Spinal cord (tissue), 10 donors: Measurements from ENCODE around the gene MLXIPL. TPM values are rescaled to one million over a fixed set of nuclear protein-coding genes. Genes with fewer than 3 reads are reported as not detected.
"Not testable (repeated sequence)": the region's sequence is repeated elsewhere in the genome, so short reads cannot be mapped to it uniquely, and the experiment has no call there.

Experiments
- DNase-seq, 6 donors: peaks; one replicate each; pipeline versions ENCODE4 v3.0.0 to v3.0.0-alpha.2; 2013 to 2015; ENCODE audit warnings: low spot score in 6 of 6, low read depth in 4 of 6
- H3K27ac ChIP-seq: one replicate; pipeline ENCODE4 v1.5.1; 2013; ENCODE audit warnings: low read depth, low read length, control low read depth
- H3K27me3 ChIP-seq: one replicate; pipeline ENCODE4 v1.6.1; 2013; ENCODE audit warnings: low read length; ENCODE audit not compliant: control insufficient read depth, insufficient read depth
- H3K36me3 ChIP-seq: one replicate; pipeline ENCODE4 v1.6.1; 2013; ENCODE audit warnings: low read length; ENCODE audit not compliant: control insufficient read depth, insufficient read depth
- H3K4me1 ChIP-seq: one replicate; pipeline ENCODE4 v1.6.1; 2013; ENCODE audit warnings: low read length; ENCODE audit not compliant: control insufficient read depth, insufficient read depth
- H3K4me3 ChIP-seq: one replicate; pipeline ENCODE4 v1.5.1; 2013; ENCODE audit warnings: low read depth, low read length, control low read depth
- H3K9me3 ChIP-seq: one replicate; pipeline ENCODE4 v1.6.1; 2013; ENCODE audit warnings: low read length; ENCODE audit not compliant: control insufficient read depth, insufficient read depth
- WGBS: methylation state at CpG from one replicate; pipeline ENCODE4 v1.1.5; 2013; ENCODE audit warnings: missing lambda C conversion rate; ENCODE audit not compliant: insufficient coverage; 5-methylcytosine and 5-hydroxymethylcytosine counted together
- polyA plus RNA-seq, 2 donors: library from polyadenylated mRNA; unstranded; fragments of 120-200 nt; gene quantifications; one replicate each; pipeline ENCODE4 v1.2.1, GENCODE V29; 2013; ENCODE audit not compliant: insufficient read length in 2 of 2
- total RNA-seq, 2 donors: library from RNA; depleted of rRNA in 1 of 2; stranded (reverse); fragments of 120-200 nt in 1 of 2; fragments of >200 nt in 1 of 2; gene quantifications; one replicate each; pipeline versions ENCODE4 v1.2.3 to v1.2.4, GENCODE V29; 2013 to 2014
- donor health status: healthy.

MLXIPL gene
- total and polyA plus RNA-seq, 4 donors, result 0.55 to 4.4 (median 2.2) TPM

DNA sequence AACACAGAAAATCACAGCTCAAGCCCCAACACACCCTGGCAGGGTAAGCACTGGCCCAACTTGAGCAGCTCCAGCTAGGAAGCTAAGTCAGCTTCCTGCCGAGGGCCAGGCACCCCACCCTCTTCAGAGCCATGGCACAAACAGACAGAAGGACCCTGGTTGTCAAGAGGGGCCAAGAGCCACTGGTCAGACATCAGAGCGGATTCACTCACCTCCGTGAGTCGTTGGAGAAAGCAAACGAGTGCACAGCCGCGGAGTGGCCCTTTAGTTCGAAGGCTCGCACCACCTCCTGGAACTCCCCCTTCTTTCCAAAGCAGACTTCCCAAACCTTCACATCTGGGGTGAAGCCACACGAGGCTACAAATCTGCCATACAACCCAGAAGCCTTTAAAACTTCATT is 53.3 kb downstream of the MLXIPL start:
- Histone ChIP-seq H3K36me3 (peaks cover 62% of the 10 kb centered on the region), H3K9me3 (no peaks in the 10 kb centered on the region), H3K4me3 (no peak overlapping the region), H3K27me3 (no peaks in the 10 kb centered on the region), H3K27ac (no peak overlapping the region), H3K4me1 (no peaks in the 10 kb centered on the region)
- DNase-seq, result no peak
- WGBS, result 98% methylated on average over 9 of the region's 10 CpGs

- H3K27me3 ChIP-seq, result no peaks in the 10 kb centered on the region
- H3K4me1 ChIP-seq, result no peaks in the 10 kb centered on the region
- no peaks in the 10 kb centered on the region for H3K9me3 ChIP-seq
- WGBS, result 93% methylated on average over 21 of the region's 22 CpGs
- DNase-seq, result no peak
- peaks cover 60% of the 10 kb centered on the region for H3K36me3 ChIP-seq
- H3K4me3 ChIP-seq, result no peak overlapping the region
- H3K27ac ChIP-seq, result no peak overlapping the region
These were observed 53.8 kb downstream of the MLXIPL start for GRCh38 chr7:73570521-73570920.

DNA sequence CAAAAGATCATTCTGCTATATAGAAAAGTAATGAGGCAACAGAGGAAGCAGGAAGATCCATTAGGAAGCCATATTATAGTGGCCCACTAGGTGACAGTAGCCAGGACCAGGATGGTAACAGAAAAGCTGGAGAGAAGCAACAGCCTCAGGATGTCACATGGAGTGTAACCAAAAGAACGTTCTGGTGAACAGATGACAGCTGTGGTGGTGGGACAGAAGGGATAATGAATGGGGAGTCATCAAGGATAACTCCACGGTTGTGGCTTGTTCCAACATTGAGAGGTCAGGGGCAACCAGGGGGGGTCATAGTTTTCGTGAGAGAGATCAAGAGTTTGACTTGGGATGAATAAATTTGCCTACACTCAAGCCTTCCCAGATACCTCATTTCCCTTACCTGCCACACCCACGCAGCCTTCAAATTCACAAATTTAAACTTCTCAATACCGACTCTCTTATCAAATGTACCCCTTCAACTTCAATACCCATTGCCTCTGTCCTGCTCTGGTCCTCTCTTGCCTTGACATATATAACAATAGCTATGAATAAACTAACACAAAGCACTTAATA is 55.2 kb downstream of the MLXIPL start:
- 76% methylated on average over 4 of the region's 5 CpGs for whole genome bisulfite sequencing
- DNase-seq, result no peak
- H3K36me3 ChIP-seq, result peaks cover 51% of the 10 kb centered on the region
- no peaks in the 10 kb centered on the region for H3K9me3 ChIP-seq
- no peak overlapping the region for H3K27ac ChIP-seq
- no peaks in the 10 kb centered on the region for H3K27me3 ChIP-seq
- H3K4me3 ChIP-seq, result no peak overlapping the region
- H3K4me1 ChIP-seq, result no peaks in the 10 kb centered on the region

DNA sequence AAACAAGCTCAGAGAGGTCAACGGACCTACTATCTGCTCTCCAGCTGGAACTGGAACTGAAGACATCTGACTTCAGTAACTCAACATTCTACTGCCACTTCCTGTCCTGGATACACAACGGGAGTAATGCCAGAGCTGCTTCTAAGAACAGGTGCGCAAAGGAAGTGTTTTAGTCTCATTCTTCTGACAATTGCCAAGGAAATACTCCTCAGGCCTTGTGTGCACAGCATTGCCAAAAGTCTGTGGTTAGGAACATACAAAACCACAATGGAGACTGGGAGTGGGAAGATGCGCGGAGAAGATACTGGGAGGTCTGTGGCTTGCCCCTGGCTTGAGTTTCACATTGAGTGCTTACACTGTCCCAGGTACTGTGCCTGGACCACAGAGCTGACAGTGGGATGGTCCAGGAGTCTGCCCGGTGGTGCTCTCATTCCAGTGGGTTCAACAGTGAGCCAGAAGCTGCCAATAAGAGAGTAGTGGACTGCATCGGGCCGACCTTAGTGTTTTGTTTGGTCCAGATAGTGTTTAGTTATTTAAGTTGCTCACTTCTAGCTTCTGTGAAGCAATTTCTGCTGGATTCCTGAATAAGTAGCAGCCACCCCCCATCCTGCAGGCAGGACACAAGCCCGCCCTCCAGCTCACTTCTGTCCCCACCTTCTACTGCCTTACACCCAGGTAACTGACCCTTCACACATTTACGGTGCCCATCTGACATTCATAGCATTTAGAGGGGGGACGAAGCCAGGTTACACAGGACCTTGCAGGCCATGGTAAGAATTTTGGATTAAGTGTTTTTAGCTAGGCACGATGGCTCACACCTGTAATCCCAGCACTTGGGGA is 56.3 kb downstream of the MLXIPL start:
- Histone ChIP-seq H3K4me3 (no peak overlapping the region), H3K9me3 (no peaks in the 10 kb centered on the region), H3K27me3 (no peaks in the 10 kb centered on the region), H3K27ac (no peak overlapping the region), H3K4me1 (no peaks in the 10 kb centered on the region), H3K36me3 (peaks cover 41% of the 10 kb centered on the region)
- WGBS, result 88% methylated on average over 9 of the region's 12 CpGs
- no peak for DNase-seq

DNA sequence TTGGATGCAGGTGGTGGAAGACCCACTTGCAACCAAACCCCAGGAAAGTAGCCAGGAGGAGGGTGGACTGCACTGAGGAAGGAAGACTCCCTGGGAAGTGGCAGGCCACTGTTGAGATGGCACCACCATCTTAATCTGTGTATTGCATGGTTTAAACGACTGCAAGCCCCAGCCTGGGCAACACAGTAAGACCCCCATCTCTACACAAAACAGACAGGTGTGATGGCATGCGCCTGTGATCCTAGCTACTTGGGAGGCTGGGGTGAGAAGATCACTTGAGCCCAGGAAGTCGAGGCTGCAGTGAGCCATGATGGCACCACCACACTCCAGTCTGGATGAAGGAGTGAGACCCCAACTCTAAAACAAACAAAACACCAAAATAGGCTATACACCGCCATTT is 57.2 kb downstream of the MLXIPL start:
- peaks cover 31% of the 10 kb centered on the region for H3K36me3 ChIP-seq
- no peak for DNase-seq

DNA sequence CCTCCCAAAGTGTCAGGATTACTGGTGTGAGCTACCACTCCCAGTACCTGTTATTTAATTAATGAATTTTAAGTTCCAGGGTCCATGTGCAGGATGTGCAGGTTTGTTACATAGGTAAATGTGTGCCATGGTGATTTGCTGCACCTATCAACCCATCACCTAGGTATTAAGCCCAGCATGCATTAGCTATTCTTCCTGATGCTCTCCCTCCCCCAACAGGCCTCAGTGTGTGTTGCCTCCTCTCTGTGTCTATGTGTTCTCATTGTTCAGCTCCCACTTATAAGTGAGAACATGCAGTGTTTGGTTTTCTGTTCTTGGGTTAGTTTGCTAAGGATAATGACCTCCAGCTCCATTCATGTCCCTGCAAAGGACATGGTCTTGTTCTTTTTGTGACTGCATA is 57.9 kb downstream of the MLXIPL start:
- not testable (repeated sequence) for DNase-seq, H3K9me3 ChIP-seq, H3K27me3 ChIP-seq, H3K27ac ChIP-seq, H3K4me1 ChIP-seq, H3K4me3 ChIP-seq
- peaks cover 24% of the 10 kb centered on the region for H3K36me3 ChIP-seq

More for the DNA sequence above, 57.2 kb downstream of the MLXIPL start:
- Histone ChIP-seq H3K27me3 (no peaks in the 10 kb centered on the region), H3K9me3 (no peaks in the 10 kb centered on the region), H3K4me3 (no peak overlapping the region), H3K27ac (no peak overlapping the region), H3K4me1 (no peaks in the 10 kb centered on the region)
- WGBS, result no CpG with 5 or more reads among the region's 4 CpGs

GRCh38 chr7:73565675-73566340 is 58.5 kb downstream of the MLXIPL start:
- no peaks in the 10 kb centered on the region for H3K9me3 ChIP-seq
- H3K36me3 ChIP-seq, result peaks cover 18% of the 10 kb centered on the region
- WGBS, result 80% methylated on average over 1 of the region's 7 CpGs
- H3K27ac ChIP-seq, result no peak overlapping the region
- H3K4me3 ChIP-seq, result no peak overlapping the region
- DNase-seq, result no peak
- H3K27me3 ChIP-seq, result no peaks in the 10 kb centered on the region
- H3K4me1 ChIP-seq, result no peaks in the 10 kb centered on the region

DNA sequence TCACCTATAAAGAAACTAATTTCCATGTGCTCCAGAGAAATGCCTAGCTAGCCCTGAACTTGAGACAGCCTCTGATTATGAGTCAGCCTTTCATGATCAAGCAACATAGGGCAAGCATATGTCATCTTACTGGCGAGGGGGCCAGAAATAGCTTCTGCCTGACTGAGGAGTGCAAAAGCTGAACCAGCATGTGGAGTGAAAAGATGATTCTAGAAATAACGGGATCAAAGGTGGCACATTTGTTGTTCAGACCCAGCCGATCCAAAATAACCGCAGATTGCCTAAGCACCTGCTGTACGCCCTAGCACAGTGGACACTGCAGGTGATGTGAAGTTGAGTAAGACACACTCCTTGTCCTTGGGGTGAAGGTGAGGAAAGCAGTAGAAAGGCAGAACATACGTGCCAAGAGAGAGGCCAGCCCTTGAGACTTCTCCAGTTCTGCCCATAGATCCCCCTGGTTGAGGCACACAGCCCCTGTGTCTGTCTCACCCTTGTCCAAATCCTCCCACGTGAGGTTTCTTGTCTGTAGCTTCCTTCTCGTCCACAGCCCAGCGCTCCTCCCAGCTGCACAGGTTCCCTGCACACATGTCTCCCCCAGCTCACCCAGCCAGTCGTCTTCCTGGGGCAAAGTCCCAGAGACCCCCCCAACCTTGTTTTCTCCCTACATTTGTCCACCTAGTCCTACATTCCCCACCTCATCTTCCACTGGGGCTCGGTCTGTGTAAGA is 64.0 kb downstream of the MLXIPL start:
- Histone ChIP-seq H3K27me3 (no peaks in the 10 kb centered on the region), H3K4me3 (no peak overlapping the region), H3K4me1 (peaks cover 20% of the 10 kb centered on the region), H3K9me3 (no peaks in the 10 kb centered on the region), H3K36me3 (peaks cover 3% of the 10 kb centered on the region), H3K27ac (no peak overlapping the region)
- DNase-seq, result no peak
- WGBS, result 70% methylated on average over 10 of the region's 11 CpGs

DNA sequence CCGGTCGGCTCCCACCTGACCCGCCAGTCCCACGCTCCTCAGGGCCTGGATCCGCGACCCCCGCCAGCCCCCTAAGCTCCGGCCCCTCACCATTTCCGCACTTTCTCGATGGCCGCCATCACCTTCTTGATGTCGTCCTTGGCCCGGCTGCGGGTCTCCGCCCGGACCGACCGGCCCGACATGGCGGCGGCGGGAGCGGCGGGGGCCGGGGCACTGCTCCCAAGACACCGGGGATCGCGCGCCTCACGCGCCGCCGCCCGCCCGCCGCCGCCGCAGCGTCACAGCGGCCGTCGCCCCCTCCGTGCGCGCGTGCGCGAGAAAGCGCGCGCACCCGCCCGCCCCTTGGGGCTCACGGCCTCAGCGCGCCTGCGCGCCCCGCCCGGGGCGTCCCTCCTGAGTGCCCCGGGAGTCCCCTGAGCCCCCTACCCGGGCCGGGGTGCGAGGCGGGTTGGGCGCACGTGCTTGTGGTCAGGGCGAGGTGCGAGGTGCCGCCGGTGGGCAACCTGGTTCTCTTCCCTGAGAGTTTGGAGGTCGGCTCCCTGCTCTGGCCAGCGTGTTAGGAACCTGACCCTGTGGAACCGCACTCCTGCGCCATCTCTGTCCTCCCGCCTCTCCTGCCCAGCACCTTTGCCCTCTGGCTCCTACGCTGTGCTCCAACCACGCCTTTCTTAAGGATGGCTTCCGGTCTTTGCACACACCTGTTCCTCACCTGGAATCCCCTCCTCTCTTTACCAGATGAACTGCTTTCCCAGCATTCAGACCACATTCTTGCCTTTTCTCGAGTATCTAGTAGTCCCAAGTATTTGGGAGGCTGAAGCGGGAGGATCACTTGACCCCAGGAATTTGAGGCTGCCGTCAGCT is 66.7 kb downstream of the MLXIPL start, which contains the start of gene BCL7B:
TSS of gene BCL7B (minus strand) at position 294 of the 861 bp plus-strand sequence. CDS start at position 182, 112 bp downstream.
- Histone ChIP-seq H3K36me3 (peaks cover 24% of the 10 kb centered on the region), H3K27me3 (no peaks in the 10 kb centered on the region), H3K4me1 (peaks cover 20% of the 10 kb centered on the region), H3K27ac (peak within 1 kb of the TSS; percentile 91), H3K4me3 (peak within 1 kb of the TSS; percentile 72), H3K9me3 (no peaks in the 10 kb centered on the region)
- 6% methylated on average over 83 of the region's 83 CpGs for WGBS
- peak; percentile 24 to 92 (median 59) for DNase-seq
